RWPE2 (cell line): Measurements from ENCODE around the gene SKP1.

Experiments
- ATAC-seq: fragments of 200-7000 bp; cut with Tn5 transposase; 3 replicates; pipeline ENCODE4 v1.9.1; 2021; ENCODE audit warnings: low read depth
- DNase-seq: peaks from one replicate; pipeline ENCODE4 v3.0.0-alpha.2; 2020; ENCODE audit warnings: low spot score
- H3K27ac ChIP-seq: fragments of 450-650 bp; 2 replicates; pipeline ENCODE4 v1.5.1; 2017; ENCODE audit warnings: mild to moderate bottlenecking; ENCODE audit not compliant: poor library complexity, severe bottlenecking
- H3K27me3 ChIP-seq: fragments of 250-450 bp; sonication (Bioruptor Pico); 2 replicates; pipeline ENCODE4 v1.5.1; 2021; ENCODE audit warnings: mild to moderate bottlenecking, moderate library complexity; ENCODE audit not compliant: insufficient read depth, poor library complexity, severe bottlenecking
- H3K36me3 ChIP-seq: fragments of 250-450 bp; sonication (Bioruptor Pico); 2 replicates; pipeline ENCODE4 v1.5.1; 2020; ENCODE audit warnings: low read depth, mild to moderate bottlenecking, moderate library complexity
- H3K4me1 ChIP-seq: fragments of 250-450 bp; sonication (Bioruptor Pico); 2 replicates; pipeline ENCODE4 v1.5.1; 2021; ENCODE audit warnings: mild to moderate bottlenecking, moderate library complexity; ENCODE audit not compliant: insufficient read depth, poor library complexity, severe bottlenecking
- H3K4me3 ChIP-seq: fragments of 250-450 bp; sonication (Bioruptor Pico); 2 replicates; pipeline ENCODE4 v1.5.1; 2021; ENCODE audit warnings: mild to moderate bottlenecking, moderate library complexity; ENCODE audit not compliant: severe bottlenecking
- H3K9me3 ChIP-seq: fragments of 250-450 bp; sonication (Bioruptor Pico); 2 replicates; pipeline ENCODE4 v1.5.1; 2021; ENCODE audit warnings: mild to moderate bottlenecking, moderate library complexity; ENCODE audit not compliant: severe bottlenecking
- TF ChIP-seq, protein P1 (sequence below): fragments of 450-650 bp; IDR thresholded peaks from one replicate; pipeline ENCODE4 v1.5.1; 2017; ENCODE audit warnings: mild to moderate bottlenecking, moderate library complexity; ENCODE audit not compliant: poor library complexity, severe bottlenecking

Gene SKP1

DNA sequence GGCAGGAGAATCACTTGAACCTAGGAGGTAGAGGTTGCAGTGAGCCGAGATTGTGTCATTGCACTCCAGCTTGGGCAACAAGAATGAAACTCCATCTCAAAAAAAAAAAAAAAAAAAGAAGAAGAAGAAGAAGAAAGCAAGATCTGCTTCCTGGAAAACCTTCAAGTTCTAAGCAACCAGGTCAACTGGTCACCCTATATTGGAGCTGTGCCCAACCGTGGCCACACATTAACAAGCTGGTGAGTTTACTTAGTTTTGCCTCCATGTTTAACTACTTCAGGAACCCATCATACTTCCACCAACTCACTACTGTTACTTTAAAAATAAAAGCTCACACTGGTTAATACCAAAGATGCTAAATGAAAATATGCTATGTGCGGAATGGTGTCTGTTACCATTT lies 12.3 kb upstream of the SKP1 start:
- no peaks in the 10 kb centered on the region for H3K4me1 ChIP-seq
- ATAC-seq (no peak), DNase-seq (no peak)
- no peak overlapping the region for H3K4me3 ChIP-seq
- TF ChIP-seq, protein P1, sequence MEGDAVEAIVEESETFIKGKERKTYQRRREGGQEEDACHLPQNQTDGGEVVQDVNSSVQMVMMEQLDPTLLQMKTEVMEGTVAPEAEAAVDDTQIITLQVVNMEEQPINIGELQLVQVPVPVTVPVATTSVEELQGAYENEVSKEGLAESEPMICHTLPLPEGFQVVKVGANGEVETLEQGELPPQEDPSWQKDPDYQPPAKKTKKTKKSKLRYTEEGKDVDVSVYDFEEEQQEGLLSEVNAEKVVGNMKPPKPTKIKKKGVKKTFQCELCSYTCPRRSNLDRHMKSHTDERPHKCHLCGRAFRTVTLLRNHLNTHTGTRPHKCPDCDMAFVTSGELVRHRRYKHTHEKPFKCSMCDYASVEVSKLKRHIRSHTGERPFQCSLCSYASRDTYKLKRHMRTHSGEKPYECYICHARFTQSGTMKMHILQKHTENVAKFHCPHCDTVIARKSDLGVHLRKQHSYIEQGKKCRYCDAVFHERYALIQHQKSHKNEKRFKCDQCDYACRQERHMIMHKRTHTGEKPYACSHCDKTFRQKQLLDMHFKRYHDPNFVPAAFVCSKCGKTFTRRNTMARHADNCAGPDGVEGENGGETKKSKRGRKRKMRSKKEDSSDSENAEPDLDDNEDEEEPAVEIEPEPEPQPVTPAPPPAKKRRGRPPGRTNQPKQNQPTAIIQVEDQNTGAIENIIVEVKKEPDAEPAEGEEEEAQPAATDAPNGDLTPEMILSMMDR = no peak
- H3K36me3 ChIP-seq = peaks cover 5% of the 10 kb centered on the region; the same call in 1 of the 2 replicates
- no peak overlapping the region for H3K27ac ChIP-seq
- H3K27me3 ChIP-seq = no peaks in the 10 kb centered on the region
- no peaks in the 10 kb centered on the region for H3K9me3 ChIP-seq

DNA sequence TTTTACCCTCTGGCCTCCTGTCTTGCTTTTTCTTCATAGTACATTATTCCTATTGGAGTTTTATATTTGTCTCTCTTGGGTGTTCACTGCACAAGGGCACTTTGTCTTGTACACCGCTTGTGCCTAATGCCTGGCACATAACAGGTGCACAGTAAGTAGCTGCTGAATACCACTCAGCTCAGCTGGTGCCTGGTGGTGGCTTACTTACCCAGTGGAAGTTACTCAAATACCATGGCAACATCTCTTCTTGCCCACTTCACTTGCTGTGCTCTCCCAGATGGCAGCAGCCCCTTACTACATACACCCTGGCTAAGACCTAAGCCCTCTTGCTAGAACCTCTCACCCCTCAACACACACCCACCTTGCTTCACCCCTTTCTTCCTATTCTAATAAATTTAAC lies 11.3 kb upstream of the SKP1 start:
- H3K27me3 ChIP-seq = no peaks in the 10 kb centered on the region
- DNase-seq (no peak), ATAC-seq (no peak)
- H3K4me1 ChIP-seq = no peaks in the 10 kb centered on the region
- H3K9me3 ChIP-seq = no peaks in the 10 kb centered on the region
- no peak overlapping the region for H3K27ac ChIP-seq
- H3K4me3 ChIP-seq = no peak overlapping the region
- TF ChIP-seq, protein P1 = no peak
- H3K36me3 ChIP-seq = no peaks in the 10 kb centered on the region

DNA sequence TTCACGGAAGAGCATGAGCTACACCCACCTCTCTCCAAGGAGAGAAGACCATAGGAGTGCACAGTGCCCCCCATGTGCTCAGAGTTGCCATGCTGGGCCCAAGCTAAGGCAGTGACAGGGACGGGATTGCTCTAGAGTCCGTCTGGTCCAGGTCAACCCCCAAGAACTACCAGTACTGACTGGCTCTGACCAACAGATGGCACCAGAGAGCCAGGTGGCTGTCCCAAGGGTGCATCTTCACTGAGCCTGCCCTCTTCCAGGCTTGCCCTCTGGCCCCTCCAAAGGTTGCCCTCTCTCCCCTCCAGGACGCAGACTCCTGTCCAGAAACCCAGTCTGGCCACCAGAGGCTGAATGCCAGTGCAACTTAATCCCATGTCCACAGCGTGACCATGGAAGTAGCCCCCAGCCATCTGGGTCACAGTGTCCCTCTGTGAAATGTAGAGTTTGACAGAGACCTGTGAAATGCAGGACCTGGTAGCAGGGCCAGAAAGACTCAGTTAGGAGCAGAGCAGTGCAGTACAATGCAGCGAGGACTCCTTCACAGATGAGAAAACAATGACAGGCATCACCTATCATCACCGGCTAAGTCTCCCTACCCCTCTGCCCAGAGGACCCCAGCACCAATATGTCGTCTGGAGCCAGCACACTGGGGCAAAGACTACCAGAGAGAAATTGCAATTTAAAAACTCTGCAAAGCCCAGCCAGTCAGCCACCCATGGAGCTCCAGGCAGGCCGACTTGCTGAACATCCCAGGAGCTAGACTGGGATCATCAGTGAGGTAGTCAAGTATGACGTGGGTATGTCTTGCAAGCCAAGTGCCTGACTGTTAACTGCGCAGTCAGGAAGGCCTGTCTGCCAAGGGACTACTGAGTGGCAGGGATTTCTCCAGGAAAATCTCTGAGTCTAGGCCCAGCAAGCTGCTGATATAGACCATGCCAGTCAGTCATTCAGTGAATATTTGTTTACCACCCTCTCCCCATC lies 7.7 kb upstream of the SKP1 start:
- H3K27ac ChIP-seq = no peak overlapping the region
- ATAC-seq (peak; percentile 85), DNase-seq (no peak)
- no peaks in the 10 kb centered on the region for H3K4me1 ChIP-seq
- H3K27me3 ChIP-seq = no peaks in the 10 kb centered on the region
- TF ChIP-seq, protein P1 = peak; percentile 98
- no peak overlapping the region for H3K4me3 ChIP-seq
- no peaks in the 10 kb centered on the region for H3K36me3 ChIP-seq
- no peaks in the 10 kb centered on the region for H3K9me3 ChIP-seq

DNA sequence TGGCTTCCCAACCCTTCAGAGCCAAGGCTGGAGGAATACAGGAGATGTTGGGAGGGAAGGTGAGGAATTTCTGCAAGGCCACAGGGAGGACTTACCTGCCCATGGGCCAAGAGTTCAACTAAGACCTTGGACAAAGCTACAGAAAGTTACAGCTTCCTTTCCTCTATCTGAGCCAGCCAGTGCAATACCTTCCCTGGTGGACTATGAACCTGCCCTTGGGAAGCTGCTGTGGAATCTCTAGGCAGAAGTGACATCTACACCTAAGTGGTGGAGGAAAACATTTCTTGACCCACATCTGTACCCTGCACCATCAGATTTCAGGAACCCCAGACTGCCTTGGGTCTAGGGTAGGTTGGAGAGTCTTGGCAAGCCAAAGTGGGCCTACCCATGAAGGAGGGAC lies 6.7 kb upstream of the SKP1 start:
- Histone ChIP-seq H3K36me3 (no peaks in the 10 kb centered on the region), H3K27me3 (no peaks in the 10 kb centered on the region), H3K9me3 (no peaks in the 10 kb centered on the region), H3K4me1 (no peaks in the 10 kb centered on the region), H3K27ac (no peak overlapping the region), H3K4me3 (no peak overlapping the region)
- no peak for DNase-seq
- TF ChIP-seq, protein P1 = no peak
- no peak for ATAC-seq

DNA sequence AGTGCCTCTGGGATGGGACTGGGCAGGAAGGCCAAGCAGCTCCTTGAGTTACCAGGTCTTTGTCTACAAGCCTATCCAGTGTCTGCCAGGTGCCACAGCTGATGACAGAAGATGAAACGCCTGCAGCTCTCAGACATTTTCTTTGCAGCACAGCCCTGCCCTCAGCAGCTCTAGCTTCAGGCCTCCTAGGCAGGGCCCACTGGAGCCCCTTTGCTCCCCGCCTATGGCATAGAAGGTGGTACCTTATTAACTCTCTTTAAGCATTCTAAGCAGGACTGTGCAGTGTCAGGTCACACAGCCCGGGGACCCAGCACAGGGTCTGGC lies 1.3 kb upstream of the SKP1 start:
- ATAC-seq (no peak), DNase-seq (no peak)
- Histone ChIP-seq H3K36me3 (peaks cover 9% of the 10 kb centered on the region), H3K9me3 (no peaks in the 10 kb centered on the region), H3K27ac (peak overlapping the region; percentile 90), H3K4me1 (peaks cover 16% of the 10 kb centered on the region), H3K27me3 (no peaks in the 10 kb centered on the region), H3K4me3 (no peak overlapping the region)
- TF ChIP-seq, protein P1 = no peak
